Fibroblast of lung (primary cell): Measurements from ENCODE around the gene SNCG.

ENCODE experiments used
- EZH2 ChIP-seq: IDR thresholded peaks from 2 replicates; pipeline ENCODE4 v1.5.1; 2012; ENCODE audit warnings: low read length, control low read depth, mild to moderate bottlenecking; ENCODE audit errors: missing control alignments
- TF ChIP-seq, protein P1 (sequence below), 2 donors: IDR thresholded peaks in 1 of 2; conservative IDR thresholded peaks in 1 of 2; 1 replicate in 1 of 2; 2 replicates in 1 of 2; pipeline ENCODE4 v1.5.1; 2011 to 2012; ENCODE audit warnings: low read length in 2 of 2, control low read depth in 1 of 2, inconsistent platforms in 1 of 2, low read depth in 1 of 2, mild to moderate bottlenecking in 1 of 2

DNA sequence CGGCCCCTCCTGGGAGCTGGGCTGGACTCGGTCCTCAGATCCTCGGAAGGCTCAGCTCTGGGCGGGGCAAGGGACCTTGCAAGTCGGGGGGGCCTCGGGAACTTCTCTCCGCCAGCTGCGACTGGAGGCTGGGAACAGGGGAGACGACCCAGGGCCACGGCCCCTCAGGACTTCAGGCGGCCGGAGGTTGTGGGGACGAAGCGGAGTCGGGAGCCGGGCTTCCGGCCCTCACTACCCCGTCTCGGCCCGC, 12.5 kb downstream of the SNCG start:
- TF ChIP-seq, protein P1, sequence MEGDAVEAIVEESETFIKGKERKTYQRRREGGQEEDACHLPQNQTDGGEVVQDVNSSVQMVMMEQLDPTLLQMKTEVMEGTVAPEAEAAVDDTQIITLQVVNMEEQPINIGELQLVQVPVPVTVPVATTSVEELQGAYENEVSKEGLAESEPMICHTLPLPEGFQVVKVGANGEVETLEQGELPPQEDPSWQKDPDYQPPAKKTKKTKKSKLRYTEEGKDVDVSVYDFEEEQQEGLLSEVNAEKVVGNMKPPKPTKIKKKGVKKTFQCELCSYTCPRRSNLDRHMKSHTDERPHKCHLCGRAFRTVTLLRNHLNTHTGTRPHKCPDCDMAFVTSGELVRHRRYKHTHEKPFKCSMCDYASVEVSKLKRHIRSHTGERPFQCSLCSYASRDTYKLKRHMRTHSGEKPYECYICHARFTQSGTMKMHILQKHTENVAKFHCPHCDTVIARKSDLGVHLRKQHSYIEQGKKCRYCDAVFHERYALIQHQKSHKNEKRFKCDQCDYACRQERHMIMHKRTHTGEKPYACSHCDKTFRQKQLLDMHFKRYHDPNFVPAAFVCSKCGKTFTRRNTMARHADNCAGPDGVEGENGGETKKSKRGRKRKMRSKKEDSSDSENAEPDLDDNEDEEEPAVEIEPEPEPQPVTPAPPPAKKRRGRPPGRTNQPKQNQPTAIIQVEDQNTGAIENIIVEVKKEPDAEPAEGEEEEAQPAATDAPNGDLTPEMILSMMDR (conservative IDR thresholded peaks at IDR 0.05 in 1 of 2, IDR thresholded peaks at IDR 0.05 in 1 of 2; ENCODE audit: low read depth in 1 of 2, low read length in 2 of 2) = no peak
- no peak for TF ChIP-seq EZH2
